SK-N-SH treated with all-trans-retinoic acid at 6 μM for 48 hours (cell line): ENCODE results near the gene PDILT.

Experiments used
- ARNTL ChIP-seq: fragments of 450-650 bp; formaldehyde crosslinking; IDR thresholded peaks from 2 replicates; pipeline ENCODE4 v1.5.0; 2020; ENCODE audit warnings: low read depth, mild to moderate bottlenecking, moderate library complexity, borderline replicate concordance
- GLIS3 ChIP-seq: fragments of 250-450 bp; sonication (Bioruptor Pico); IDR thresholded peaks from 2 replicates; pipeline ENCODE4 v1.5.0; 2020; ENCODE audit warnings: mild to moderate bottlenecking, moderate library complexity
- POU6F1 ChIP-seq: fragments of 250-450 bp; sonication (Bioruptor Pico); IDR thresholded peaks from 2 replicates; pipeline ENCODE4 v1.8.0; 2021; ENCODE audit warnings: low read depth, mild to moderate bottlenecking, moderate library complexity, borderline replicate concordance
- RARB ChIP-seq: fragments of 250-450 bp; sonication (Bioruptor Pico); IDR thresholded peaks from 2 replicates; pipeline ENCODE4 v1.8.0; 2021; ENCODE audit warnings: mild to moderate bottlenecking, moderate library complexity
- ZC3H10 ChIP-seq: fragments of 250-450 bp; sonication (Bioruptor Pico); IDR thresholded peaks from 2 replicates; pipeline ENCODE4 v1.5.1; 2021; ENCODE audit warnings: mild to moderate bottlenecking, moderate library complexity
- ZFP30 ChIP-seq: fragments of 450-650 bp; formaldehyde crosslinking; IDR thresholded peaks from 2 replicates; pipeline ENCODE4 v1.5.0; 2022; ENCODE audit warnings: mild to moderate bottlenecking, moderate library complexity

- no peak for TF ChIP-seq ZC3H10 (CRISPR knock-in tag)
- no peak for TF ChIP-seq ARNTL (CRISPR knock-in tag)
- no peak for TF ChIP-seq POU6F1 (CRISPR knock-in tag)
- no peak for TF ChIP-seq ZFP30 (CRISPR knock-in tag)
- TF ChIP-seq GLIS3, result no peak
- TF ChIP-seq RARB (CRISPR knock-in tag), result no peak
These were observed 19.8 kb upstream of the PDILT start for GRCh38 chr16:20424129-20424866.
